Large intestine (tissue), 3 donors: Measurements from ENCODE around the gene UGT3A2. TPM values are rescaled to one million over a fixed set of nuclear protein-coding genes. Genes with fewer than 3 reads are reported as not detected.
"Not testable (repeated sequence)": the region's sequence is repeated elsewhere in the genome, so short reads cannot be mapped to it uniquely, and the experiment has no call there.

Experiments used
- DNase-seq, 2 donors: peaks; one replicate each; pipeline versions ENCODE4 v3.0.0 to v3.0.0-alpha.2; 2013
- H3K27ac ChIP-seq: one replicate; pipeline ENCODE4 v1.5.1; 2013; ENCODE audit warnings: low read length
- H3K27me3 ChIP-seq: 2 replicates; pipeline ENCODE4 v1.6.1; 2013; ENCODE audit warnings: low read length; ENCODE audit not compliant: control insufficient read depth, insufficient read depth
- H3K36me3 ChIP-seq: 2 replicates; pipeline ENCODE4 v1.6.1; 2013; ENCODE audit warnings: low read length; ENCODE audit not compliant: control insufficient read depth, insufficient read depth
- H3K4me1 ChIP-seq: one replicate; pipeline ENCODE4 v1.6.1; 2013; ENCODE audit warnings: low read length; ENCODE audit not compliant: control insufficient read depth, insufficient read depth
- H3K4me3 ChIP-seq: one replicate; pipeline ENCODE4 v1.5.1; 2013; ENCODE audit warnings: low read length
- H3K9me3 ChIP-seq: one replicate; pipeline ENCODE4 v1.6.1; 2013; ENCODE audit warnings: mild to moderate bottlenecking, low read depth, low read length, moderate library complexity; ENCODE audit not compliant: control insufficient read depth
- WGBS: methylation state at CpG from one replicate; pipeline ENCODE4 v1.1.5; 2013; ENCODE audit warnings: low lambda C conversion rate; ENCODE audit not compliant: insufficient coverage; 5-methylcytosine and 5-hydroxymethylcytosine counted together
- polyA plus RNA-seq: library from polyadenylated mRNA; unstranded; fragments of 120-200 nt; gene quantifications from one replicate; pipeline ENCODE4 v1.2.1, GENCODE V29; 2013

The UGT3A2 gene
- polyA plus RNA-seq, 1 donor = 1.6 TPM

- Histone ChIP-seq H3K4me3 (no peak overlapping the region), H3K36me3 (no peaks in the 10 kb centered on the region), H3K27me3 (no peaks in the 10 kb centered on the region), H3K27ac (no peak overlapping the region), H3K9me3 (no peaks in the 10 kb centered on the region), H3K4me1 (no peaks in the 10 kb centered on the region)
- 72% methylated on average over 2 of the region's 3 CpGs for WGBS
- DNase-seq = no peak
These were observed 12.0 kb downstream of the UGT3A2 start for GRCh38 chr5:36054647-36055046.

- H3K4me1 ChIP-seq = no peaks in the 10 kb centered on the region
- no peak for DNase-seq
- no peaks in the 10 kb centered on the region for H3K27me3 ChIP-seq
- no peak overlapping the region for H3K27ac ChIP-seq
- no peaks in the 10 kb centered on the region for H3K9me3 ChIP-seq
- H3K36me3 ChIP-seq = no peaks in the 10 kb centered on the region
- H3K4me3 ChIP-seq = no peak overlapping the region
These were observed 14.1 kb downstream of the UGT3A2 start for GRCh38 chr5:36052538-36052937.

- Histone ChIP-seq H3K4me1 (no peaks in the 10 kb centered on the region), H3K27ac (no peak overlapping the region), H3K27me3 (no peaks in the 10 kb centered on the region), H3K9me3 (no peaks in the 10 kb centered on the region), H3K36me3 (no peaks in the 10 kb centered on the region), H3K4me3 (no peak overlapping the region)
- WGBS = 84% methylated on average over 3 of the region's 4 CpGs
- no peak for DNase-seq
These were observed 16.7 kb downstream of the UGT3A2 start for GRCh38 chr5:36049949-36050348.

GRCh38 chr5:36047384-36048160, 19.1 kb downstream of the UGT3A2 start:
- Histone ChIP-seq H3K27me3 (no peaks in the 10 kb centered on the region), H3K36me3 (no peaks in the 10 kb centered on the region)
- WGBS = no CpG with 5 or more reads among the region's 3 CpGs

GRCh38 chr5:36045895-36046294, 20.8 kb downstream of the UGT3A2 start:
- Histone ChIP-seq H3K9me3 (no peaks in the 10 kb centered on the region), H3K27me3 (no peaks in the 10 kb centered on the region), H3K36me3 (no peaks in the 10 kb centered on the region), H3K27ac (no peak overlapping the region), H3K4me1 (peaks cover 5% of the 10 kb centered on the region), H3K4me3 (no peak overlapping the region)
- no CpG with 5 or more reads among the region's 3 CpGs for WGBS
- DNase-seq = no peak

More at GRCh38 chr5:36047384-36048160, 19.1 kb downstream of the UGT3A2 start:
- no peaks in the 10 kb centered on the region for H3K9me3 ChIP-seq
- H3K4me1 ChIP-seq = no peaks in the 10 kb centered on the region
- no peak overlapping the region for H3K4me3 ChIP-seq
- DNase-seq = no peak
- no peak overlapping the region for H3K27ac ChIP-seq

- Histone ChIP-seq H3K27ac (no peak overlapping the region), H3K4me3 (no peak overlapping the region), H3K4me1 (peaks cover 15% of the 10 kb centered on the region), H3K9me3 (no peaks in the 10 kb centered on the region), H3K27me3 (no peaks in the 10 kb centered on the region), H3K36me3 (no peaks in the 10 kb centered on the region)
- DNase-seq = no peak
These were observed 25.2 kb downstream of the UGT3A2 start for GRCh38 chr5:36041537-36041845.

GRCh38 chr5:36040651-36041536, 25.8 kb downstream of the UGT3A2 start:
- Histone ChIP-seq H3K4me3 (no peak overlapping the region), H3K27ac (no peak overlapping the region), H3K4me1 (peaks cover 19% of the 10 kb centered on the region), H3K9me3 (no peaks in the 10 kb centered on the region), H3K27me3 (no peaks in the 10 kb centered on the region), H3K36me3 (no peaks in the 10 kb centered on the region)
- no CpG with 5 or more reads among the region's 3 CpGs for WGBS
- peak in 1 of 2 donors; percentile 38 for DNase-seq

GRCh38 chr5:36035696-36036095, 31.0 kb downstream of the UGT3A2 start:
- no peak overlapping the region for H3K4me3 ChIP-seq
- no peak overlapping the region for H3K27ac ChIP-seq
- DNase-seq = no peak
- no CpG with 5 or more reads among the region's 13 CpGs for WGBS
- no peaks in the 10 kb centered on the region for H3K9me3 ChIP-seq
- peaks cover 26% of the 10 kb centered on the region for H3K4me1 ChIP-seq
- H3K36me3 ChIP-seq = no peaks in the 10 kb centered on the region
- no peaks in the 10 kb centered on the region for H3K27me3 ChIP-seq

GRCh38 chr5:36034536-36035134, 32.0 kb downstream of the UGT3A2 start:
- Histone ChIP-seq H3K27ac (peak overlapping the region; percentile 26), H3K4me1 (peaks cover 24% of the 10 kb centered on the region)
- H3K36me3 ChIP-seq, H3K27me3 ChIP-seq, H3K4me3 ChIP-seq, H3K9me3 ChIP-seq: not testable (repeated sequence)
- peak in 1 of 2 donors; percentile 14 for DNase-seq
- no CpG with 5 or more reads among the region's 3 CpGs for WGBS

- DNase-seq = peak in 1 of 2 donors; percentile 32
- no CpG with 5 or more reads among the region's 1 CpG for WGBS
- H3K4me3 ChIP-seq = no peak overlapping the region
- no peak overlapping the region for H3K27ac ChIP-seq
- no peaks in the 10 kb centered on the region for H3K9me3 ChIP-seq
- H3K36me3 ChIP-seq = no peaks in the 10 kb centered on the region
- no peaks in the 10 kb centered on the region for H3K27me3 ChIP-seq
- peaks cover 24% of the 10 kb centered on the region for H3K4me1 ChIP-seq
These were observed 33.2 kb downstream of the UGT3A2 start for GRCh38 chr5:36033486-36033885.
